Neural cell (in vitro differentiated cells): ENCODE results near the gene NSMCE1. TPM values are rescaled to one million over a fixed set of nuclear protein-coding genes. Genes with fewer than 3 reads are reported as not detected.

ENCODE experiments used
- H2AFZ ChIP-seq: fragments of 200-600, 300-800 bp; sonication (generic), shearing (Covaris generic); 2 replicates; pipeline ENCODE4 v1.6.0; 2014; ENCODE audit warnings: low read depth, mild to moderate bottlenecking, antibody characterized with exemption, low read length, moderate library complexity
- H3F3A ChIP-seq: fragments of 200-600 bp; shearing (Covaris generic); 2 replicates; pipeline ENCODE4 v1.6.1; 2016; ENCODE audit warnings: mild to moderate bottlenecking, moderate library complexity, mixed read lengths, antibody characterized with exemption, low read length; ENCODE audit not compliant: insufficient read depth, poor library complexity, severe bottlenecking
- H3K27ac ChIP-seq: fragments of 200-600, 300-800 bp; sonication (generic), shearing (Covaris generic); 2 replicates; pipeline ENCODE4 v1.5.1; 2014; ENCODE audit warnings: mild to moderate bottlenecking, low read length, moderate library complexity
- H3K27me3 ChIP-seq: fragments of 300-800, 200-600 bp; sonication (generic), shearing (Covaris generic); 2 replicates; pipeline ENCODE4 v1.6.0; 2014; ENCODE audit warnings: mild to moderate bottlenecking, low read depth, low read length, moderate library complexity; ENCODE audit not compliant: insufficient read depth
- H3K36me3 ChIP-seq: fragments of 300-800, 200-600 bp; sonication (generic), shearing (Covaris generic); 2 replicates; pipeline ENCODE4 v1.5.1; 2014; ENCODE audit warnings: mild to moderate bottlenecking, antibody characterized with exemption, low read length, moderate library complexity; ENCODE audit not compliant: insufficient read depth
- H3K4me2 ChIP-seq: fragments of 300-800, 200-600 bp; sonication (generic), shearing (Covaris generic); 2 replicates; pipeline ENCODE4 v1.6.0; 2014; ENCODE audit warnings: mild to moderate bottlenecking, low read length
- H3K4me3 ChIP-seq: fragments of 300-800, 200-600 bp; sonication (generic), shearing (Covaris generic); 2 replicates; pipeline ENCODE4 v1.5.1; 2014; ENCODE audit warnings: mild to moderate bottlenecking, low read length, moderate library complexity
- H3K79me2 ChIP-seq: fragments of 200-600 bp; shearing (Covaris generic); replicated peaks from 2 replicates; pipeline ENCODE4 v1.6.0; 2014; ENCODE audit warnings: mild to moderate bottlenecking, low read length, moderate library complexity; ENCODE audit not compliant: insufficient read depth
- H3K9ac ChIP-seq: fragments of 300-800, 200-600 bp; sonication (generic), shearing (Covaris generic); 2 replicates; pipeline ENCODE4 v1.6.1; 2016; ENCODE audit warnings: mild to moderate bottlenecking, low read length, mixed read lengths
- H3K9me2 ChIP-seq: fragments of 200-600 bp; shearing (Covaris generic); 2 replicates; pipeline ENCODE4 v1.6.1; 2016; ENCODE audit warnings: mild to moderate bottlenecking, low read length, mixed read lengths; ENCODE audit not compliant: insufficient read depth
- H3K9me3 ChIP-seq: fragments of 200-600, 300-800 bp; sonication (generic), shearing (Covaris generic); 2 replicates; pipeline ENCODE4 v1.6.1; 2016; ENCODE audit warnings: mild to moderate bottlenecking, mixed run types, low read length, moderate library complexity, mixed read lengths
- H4K20me1 ChIP-seq: fragments of 200-600 bp; shearing (Covaris generic); 2 replicates; pipeline ENCODE4 v1.6.1; 2016; ENCODE audit warnings: mild to moderate bottlenecking, mixed run types; ENCODE audit not compliant: insufficient read depth
- CTCF ChIP-seq: fragments of 450-650 bp; IDR thresholded peaks from 2 replicates; pipeline ENCODE4 v1.5.1; 2014; ENCODE audit warnings: antibody characterized with exemption, mild to moderate bottlenecking, moderate library complexity; ENCODE audit not compliant: poor library complexity, severe bottlenecking
- EP300 ChIP-seq: fragments of 450-650 bp; conservative IDR thresholded peaks from 2 replicates; pipeline ENCODE4 v1.6.1; 2014; ENCODE audit warnings: antibody characterized with exemption, mild to moderate bottlenecking, moderate library complexity; ENCODE audit not compliant: poor library complexity, severe bottlenecking
- EZH2 ChIP-seq: fragments of 200-600, 300-800 bp; shearing (Covaris generic), sonication (generic); IDR thresholded peaks from 2 replicates; pipeline ENCODE4 v1.6.1; 2014; ENCODE audit warnings: antibody characterized with exemption, low read length, borderline replicate concordance, mild to moderate bottlenecking; ENCODE audit not compliant: insufficient read depth, poor library complexity, severe bottlenecking
- MXI1 ChIP-seq: fragments of 450-650 bp; conservative IDR thresholded peaks from 2 replicates; pipeline ENCODE4 v1.6.1; 2014; ENCODE audit warnings: antibody characterized with exemption, mild to moderate bottlenecking; ENCODE audit not compliant: poor library complexity, severe bottlenecking
- POLR2AphosphoS5 ChIP-seq: IDR thresholded peaks from 2 replicates; pipeline ENCODE4 v1.6.1; 2012
- RAD21 ChIP-seq: fragments of 450-650 bp; conservative IDR thresholded peaks from 2 replicates; pipeline ENCODE4 v1.6.1; 2014; ENCODE audit warnings: antibody characterized with exemption, mild to moderate bottlenecking, moderate library complexity
- REST ChIP-seq: IDR thresholded peaks from 2 replicates; pipeline ENCODE4 v1.6.1; 2012; ENCODE audit warnings: borderline replicate concordance
- SMC3 ChIP-seq: fragments of 450-650 bp; conservative IDR thresholded peaks from 2 replicates; pipeline ENCODE4 v1.6.1; 2014; ENCODE audit warnings: antibody characterized with exemption, mild to moderate bottlenecking, moderate library complexity; ENCODE audit not compliant: poor library complexity
- TAF1 ChIP-seq: IDR thresholded peaks from 2 replicates; pipeline ENCODE4 v1.6.1; 2012; ENCODE audit warnings: low read depth
- polyA plus RNA-seq: library from polyadenylated mRNA; depleted of rRNA; stranded (reverse); fragments of >200 nt; gene quantifications from 2 replicates; pipeline ENCODE4 v1.2.3, GENCODE V29; 2014

The NSMCE1 gene
- polyA plus RNA-seq, 1 donor from 2014 or later = 11.5 TPM

GRCh38 chr16:27188633-27189032 is 79.9 kb downstream of the NSMCE1 start:
- no peak overlapping the region for H2AFZ ChIP-seq
- H3K9me2 ChIP-seq = no peaks in the 10 kb centered on the region
- H3K9ac ChIP-seq = no peak overlapping the region
- no peaks in the 10 kb centered on the region for H3K27me3 ChIP-seq
- no peak overlapping the region for H3K27ac ChIP-seq
- no peaks in the 10 kb centered on the region for H3F3A ChIP-seq
- no peaks in the 10 kb centered on the region for H3K36me3 ChIP-seq
- H3K9me3 ChIP-seq = no peaks in the 10 kb centered on the region
- no peak overlapping the region for H3K4me3 ChIP-seq
- no peaks in the 10 kb centered on the region for H3K79me2 ChIP-seq
- no peaks in the 10 kb centered on the region for H4K20me1 ChIP-seq
- H3K4me2 ChIP-seq = no peak overlapping the region
- TF ChIP-seq SMC3 = no peak
- TF ChIP-seq EP300 = no peak
- TF ChIP-seq CTCF = no peak
- TF ChIP-seq TAF1 = no peak
- no peak for TF ChIP-seq EZH2
- no peak for TF ChIP-seq RAD21
- no peak for TF ChIP-seq MXI1
- TF ChIP-seq POLR2AphosphoS5 = no peak
- no peak for TF ChIP-seq REST

GRCh38 chr16:27185776-27186130 is 82.8 kb downstream of the NSMCE1 start:
- Histone ChIP-seq H3F3A (no peaks in the 10 kb centered on the region), H3K79me2 (no peaks in the 10 kb centered on the region), H3K4me2 (no peak overlapping the region), H2AFZ (no peak overlapping the region), H3K9ac (no peak overlapping the region), H3K9me2 (no peaks in the 10 kb centered on the region), H3K27ac (no peak overlapping the region), H3K36me3 (no peaks in the 10 kb centered on the region), H3K4me3 (no peak overlapping the region), H3K9me3 (no peaks in the 10 kb centered on the region), H4K20me1 (no peaks in the 10 kb centered on the region), H3K27me3 (no peaks in the 10 kb centered on the region)
- no peak for TF ChIP-seq SMC3
- no peak for TF ChIP-seq EP300
- TF ChIP-seq EZH2 = no peak
- no peak for TF ChIP-seq REST
- TF ChIP-seq POLR2AphosphoS5 = no peak
- TF ChIP-seq RAD21 = no peak
- no peak for TF ChIP-seq TAF1
- TF ChIP-seq CTCF = no peak
- no peak for TF ChIP-seq MXI1
